Iris pigment epithelial cell (primary cell): ENCODE measurements around the gene VPREB1.
"Not testable (repeated sequence)": the region's sequence is repeated elsewhere in the genome, so short reads cannot be mapped to it uniquely, and the experiment has no call there.

ENCODE experiments used
- DNase-seq: peaks from one replicate; pipeline ENCODE4 v3.0.0-alpha.2; 2011; ENCODE audit warnings: low read depth

The VPREB1 gene, protein sequence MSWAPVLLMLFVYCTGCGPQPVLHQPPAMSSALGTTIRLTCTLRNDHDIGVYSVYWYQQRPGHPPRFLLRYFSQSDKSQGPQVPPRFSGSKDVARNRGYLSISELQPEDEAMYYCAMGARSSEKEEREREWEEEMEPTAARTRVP

DNA sequence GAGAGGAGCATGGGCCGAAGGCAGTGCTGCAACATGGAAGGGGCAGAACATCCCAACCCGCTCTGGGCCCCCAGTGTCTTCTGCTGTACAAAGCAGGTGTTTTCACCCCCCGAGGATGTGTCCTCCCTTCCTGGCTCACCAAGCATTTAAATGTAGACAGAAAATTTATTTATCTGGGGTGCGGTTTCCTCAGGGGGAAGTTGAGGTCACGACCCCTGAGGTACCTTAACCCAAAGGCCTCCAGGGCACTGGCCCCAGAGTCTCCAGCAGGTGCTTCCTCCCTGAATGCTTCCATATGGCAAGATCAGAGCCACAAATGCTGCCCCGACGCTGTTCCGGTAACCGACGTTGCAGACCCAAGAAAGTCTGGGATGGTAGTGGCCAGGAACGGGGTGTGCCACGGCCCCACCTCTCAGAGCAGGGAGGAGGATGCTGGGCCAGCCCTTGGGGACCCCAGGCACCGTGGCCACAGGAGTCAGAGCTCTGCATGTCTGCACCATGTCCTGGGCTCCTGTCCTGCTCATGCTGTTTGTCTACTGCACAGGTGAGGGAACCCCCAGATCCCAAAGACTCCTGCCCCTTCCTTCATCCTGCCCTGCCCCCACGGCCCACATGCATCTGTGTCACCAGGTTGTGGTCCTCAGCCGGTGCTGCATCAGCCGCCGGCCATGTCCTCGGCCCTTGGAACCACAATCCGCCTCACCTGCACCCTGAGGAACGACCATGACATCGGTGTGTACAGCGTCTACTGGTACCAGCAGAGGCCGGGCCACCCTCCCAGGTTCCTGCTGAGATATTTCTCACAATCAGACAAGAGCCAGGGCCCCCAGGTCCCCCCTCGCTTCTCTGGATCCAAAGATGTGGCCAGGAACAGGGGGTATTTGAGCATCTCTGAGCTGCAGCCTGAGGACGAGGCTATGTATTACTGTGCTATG, at the start of gene VPREB1:
TSS of gene VPREB1 (plus strand) at position 471 of the 935 bp plus-strand sequence. CDS start at position 499, 28 bp downstream.
- DNase-seq: no peak

- DNase-seq: no peak
These were observed 49.7 kb upstream of the VPREB1 start for GRCh38 chr22:22194931-22195264.

DNA sequence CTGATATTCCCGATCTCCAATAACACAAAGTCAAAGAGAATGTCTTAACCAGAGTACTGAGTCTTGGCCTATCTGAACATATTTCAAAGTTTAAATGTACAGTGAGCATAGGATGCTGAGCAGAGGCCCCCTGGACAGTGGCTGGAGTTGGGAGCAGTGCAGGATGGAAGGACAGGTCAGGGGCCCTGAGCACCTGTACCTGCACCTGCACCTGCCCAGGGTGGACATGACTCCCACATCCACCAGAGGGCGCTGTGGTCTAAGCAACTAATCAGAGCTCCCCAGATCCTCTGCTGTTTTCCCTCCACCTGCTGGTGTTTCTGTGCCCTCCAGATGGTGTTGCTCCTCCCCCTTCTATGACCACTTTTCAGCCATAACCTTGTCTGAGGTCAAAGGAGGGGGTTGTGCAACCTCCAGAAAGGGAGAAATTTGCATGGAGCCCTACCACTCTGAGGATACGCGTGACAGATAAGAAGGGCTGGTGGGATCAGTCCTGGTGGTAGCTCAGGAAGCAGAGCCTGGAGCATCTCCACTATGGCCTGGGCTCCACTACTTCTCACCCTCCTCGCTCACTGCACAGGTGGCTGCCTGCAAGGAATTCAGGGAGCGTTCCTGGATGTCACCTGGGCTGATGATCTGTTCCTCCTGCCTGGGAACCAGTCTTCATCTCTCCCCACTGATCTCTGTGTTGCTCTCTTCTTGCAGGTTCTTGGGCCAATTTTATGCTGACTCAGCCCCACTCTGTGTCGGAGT, 49.1 kb upstream of the VPREB1 start:
- peak; percentile 40 for DNase-seq

DNA sequence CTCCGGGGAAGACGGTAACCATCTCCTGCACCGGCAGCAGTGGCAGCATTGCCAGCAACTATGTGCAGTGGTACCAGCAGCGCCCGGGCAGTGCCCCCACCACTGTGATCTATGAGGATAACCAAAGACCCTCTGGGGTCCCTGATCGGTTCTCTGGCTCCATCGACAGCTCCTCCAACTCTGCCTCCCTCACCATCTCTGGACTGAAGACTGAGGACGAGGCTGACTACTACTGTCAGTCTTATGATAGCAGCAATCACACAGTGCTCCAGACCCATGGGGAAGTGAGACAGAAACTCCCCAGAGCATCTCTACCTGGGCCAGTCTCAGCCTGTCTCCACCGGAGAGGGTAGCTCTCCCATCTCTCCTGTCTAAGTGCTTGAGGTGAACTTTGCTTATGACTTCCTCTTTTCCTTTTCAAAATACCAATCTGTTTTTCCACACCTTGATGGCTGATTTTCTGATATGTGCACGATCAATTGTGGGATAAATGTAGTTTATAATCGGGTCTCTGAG, 48.5 kb upstream of the VPREB1 start:
- DNase-seq: no peak

- no peak for DNase-seq
These were observed 47.6 kb upstream of the VPREB1 start for GRCh38 chr22:22196833-22197477.

GRCh38 chr22:22197993-22198402, 46.6 kb upstream of the VPREB1 start:
- DNase-seq: no peak

GRCh38 chr22:22198751-22199150, 45.8 kb upstream of the VPREB1 start:
- DNase-seq: no peak

DNA sequence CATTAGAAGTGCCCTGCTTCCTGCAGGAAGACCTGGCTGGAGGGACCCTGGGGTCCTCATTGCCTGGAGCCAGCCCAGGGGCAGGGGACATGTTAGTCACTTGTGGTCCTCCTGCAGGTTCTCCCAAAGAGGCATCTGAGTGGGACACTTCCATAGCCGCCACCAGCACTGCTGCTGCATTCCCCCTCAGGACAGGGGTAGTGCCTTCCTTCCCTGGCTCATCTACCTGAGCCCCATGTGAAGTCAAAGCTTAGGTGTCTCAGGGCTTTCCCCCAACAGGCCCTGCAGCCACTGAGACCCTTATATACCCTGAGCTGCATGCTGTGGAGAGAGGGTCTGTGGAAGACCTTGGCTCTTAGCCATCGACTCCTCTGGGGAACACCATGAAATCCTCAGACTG, 45.0 kb upstream of the VPREB1 start:
- DNase-seq: no peak

DNA sequence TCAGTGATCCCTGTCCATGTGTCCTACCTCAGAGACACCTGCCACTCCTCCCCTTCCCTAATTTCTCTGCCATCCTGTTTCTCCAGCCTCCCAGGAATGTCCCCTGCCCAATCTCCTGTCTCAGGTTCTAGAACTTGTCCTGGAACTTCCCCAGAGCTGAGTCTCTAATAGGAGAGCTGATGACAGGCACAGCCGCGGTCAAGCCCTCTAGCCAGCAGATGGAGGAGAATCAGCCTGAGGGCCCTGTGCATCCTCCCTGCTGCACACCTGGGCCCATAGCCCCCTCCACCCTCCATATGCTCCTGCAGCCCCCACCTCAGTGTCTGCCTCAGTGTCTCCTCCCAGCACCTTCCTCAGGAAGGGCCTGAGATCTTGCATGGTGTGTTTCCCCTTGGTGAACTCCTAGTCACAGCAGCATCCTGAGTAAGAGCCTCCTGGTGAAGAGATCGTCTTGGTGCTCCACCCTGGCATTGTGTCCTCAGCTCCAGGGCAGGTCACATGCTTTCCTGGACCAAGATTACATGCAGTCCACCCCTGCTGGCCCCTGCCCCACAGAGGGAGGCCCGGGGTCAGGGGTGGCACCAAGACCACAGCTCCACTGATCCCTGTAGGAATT, 43.9 kb upstream of the VPREB1 start:
- no peak for DNase-seq

DNA sequence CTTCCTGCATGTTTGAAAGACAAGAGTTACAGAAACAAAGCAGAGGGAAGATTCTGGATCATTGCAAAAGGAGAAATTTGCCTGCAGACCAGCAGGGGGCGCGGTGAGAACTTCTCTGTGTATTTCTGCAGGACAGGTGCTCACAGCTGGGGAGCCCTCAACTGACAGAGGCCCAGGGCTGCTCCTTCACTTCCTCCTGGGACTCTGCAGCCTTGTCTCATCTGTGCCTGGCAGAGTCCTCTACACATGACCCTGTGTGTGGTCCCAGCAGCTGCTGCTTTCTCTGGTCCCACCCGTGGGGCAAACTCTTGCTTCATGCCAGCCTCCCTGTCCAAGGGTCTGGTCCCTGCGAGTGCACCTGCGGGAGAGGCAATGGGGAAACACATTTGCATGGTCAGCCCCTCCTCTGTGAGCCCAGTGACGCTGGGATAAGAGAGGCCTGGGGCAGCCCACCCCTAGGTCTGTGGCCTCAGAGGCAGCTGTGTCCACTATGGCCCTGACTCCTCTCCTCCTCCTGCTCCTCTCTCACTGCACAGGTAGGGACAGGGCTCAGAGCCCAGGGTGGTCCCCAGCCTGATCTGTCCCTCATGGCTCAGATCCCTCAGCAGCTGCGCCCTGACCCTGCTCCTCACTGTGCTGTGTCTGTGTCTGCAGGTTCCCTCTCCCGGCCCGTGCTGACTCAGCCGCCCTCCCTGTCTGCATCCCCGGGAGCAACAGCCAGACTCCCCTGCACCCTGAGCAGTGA, 43.2 kb upstream of the VPREB1 start:
- DNase-seq: peak; percentile 48

GRCh38 chr22:22201930-22202343, 42.6 kb upstream of the VPREB1 start:
- no peak for DNase-seq

DNA sequence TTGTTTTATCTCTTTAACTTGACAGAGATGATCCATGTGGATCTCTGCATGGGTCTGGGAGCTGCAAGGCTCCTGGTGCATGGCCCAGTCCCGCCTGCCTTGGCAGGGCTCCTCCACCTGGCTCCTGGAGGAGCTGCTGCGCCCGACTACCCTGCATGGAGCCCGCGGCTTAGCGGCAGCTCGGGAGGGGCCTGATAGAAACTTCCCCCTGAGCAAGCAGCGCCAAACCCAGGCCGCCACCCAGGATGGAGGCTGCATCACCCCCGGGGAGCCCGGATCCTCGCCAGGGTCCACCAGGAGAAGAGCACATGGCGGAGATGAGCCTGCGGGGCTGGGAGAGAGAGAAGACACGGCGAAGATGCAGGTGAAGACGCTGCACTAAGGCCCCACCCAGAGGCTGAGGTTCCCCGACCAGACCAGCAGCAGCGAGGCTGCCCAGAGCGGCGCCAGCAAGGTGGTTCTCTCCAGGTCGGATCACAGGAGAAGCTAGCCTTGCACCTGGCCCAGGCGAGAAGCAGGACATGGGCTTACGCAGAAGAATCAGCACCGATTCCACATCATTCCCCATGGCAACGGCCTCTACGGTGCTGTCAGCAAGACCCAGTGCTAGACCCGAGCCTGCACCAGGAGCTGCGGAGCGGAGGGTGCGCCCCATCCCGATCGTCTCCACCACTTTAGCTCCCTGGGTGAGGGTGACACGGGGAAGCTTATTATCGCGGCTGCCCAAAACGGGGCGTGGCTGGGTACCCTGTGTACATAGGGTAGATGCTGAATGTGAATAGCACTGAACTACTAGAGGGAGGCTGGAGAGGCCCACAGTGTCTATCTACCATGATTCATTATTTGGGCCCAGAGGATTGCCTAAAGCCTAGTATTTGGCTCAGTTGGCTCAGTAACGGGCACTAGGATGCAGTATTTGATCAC, 41.3 kb upstream of the VPREB1 start:
- DNase-seq: no peak

DNA sequence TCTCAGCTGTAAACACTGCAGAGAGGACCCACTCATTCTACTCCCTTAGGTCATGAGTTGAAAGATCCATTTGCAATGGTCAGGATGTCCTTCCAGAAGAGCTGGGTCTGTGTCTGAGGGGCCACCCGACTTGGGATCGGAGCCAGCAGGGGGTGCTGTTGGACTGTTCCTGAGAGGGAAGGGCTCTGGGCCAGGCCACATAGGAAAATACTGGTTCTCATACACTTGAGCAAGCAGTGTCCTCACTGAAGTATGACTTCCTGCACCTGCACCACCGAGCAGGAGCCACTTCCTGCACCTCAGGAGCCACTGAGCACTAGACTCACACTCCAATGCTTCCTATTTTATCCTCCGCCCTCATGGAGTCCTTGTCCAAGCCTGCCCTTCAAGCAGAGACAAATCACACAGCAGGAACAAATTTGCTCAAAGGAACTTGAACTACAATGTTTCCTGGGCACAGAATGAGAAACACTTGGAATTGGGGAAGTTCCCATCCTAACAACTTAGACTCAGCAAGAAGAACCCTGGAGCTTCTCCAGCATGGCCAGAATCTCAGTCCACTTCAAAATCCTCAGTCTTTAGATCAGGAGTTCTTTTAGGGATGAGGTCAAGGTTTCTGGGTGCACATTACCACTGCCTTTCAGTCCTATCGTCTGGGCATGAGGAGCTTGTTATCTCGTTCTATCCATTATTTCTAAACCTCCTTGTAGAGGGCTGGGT, 36.6 kb upstream of the VPREB1 start:
- peak; percentile 68 for DNase-seq

- no peak for DNase-seq
These were observed 35.9 kb upstream of the VPREB1 start for GRCh38 chr22:22208652-22209051.

GRCh38 chr22:22209080-22209640, 35.4 kb upstream of the VPREB1 start:
- DNase-seq: not testable (repeated sequence)

DNA sequence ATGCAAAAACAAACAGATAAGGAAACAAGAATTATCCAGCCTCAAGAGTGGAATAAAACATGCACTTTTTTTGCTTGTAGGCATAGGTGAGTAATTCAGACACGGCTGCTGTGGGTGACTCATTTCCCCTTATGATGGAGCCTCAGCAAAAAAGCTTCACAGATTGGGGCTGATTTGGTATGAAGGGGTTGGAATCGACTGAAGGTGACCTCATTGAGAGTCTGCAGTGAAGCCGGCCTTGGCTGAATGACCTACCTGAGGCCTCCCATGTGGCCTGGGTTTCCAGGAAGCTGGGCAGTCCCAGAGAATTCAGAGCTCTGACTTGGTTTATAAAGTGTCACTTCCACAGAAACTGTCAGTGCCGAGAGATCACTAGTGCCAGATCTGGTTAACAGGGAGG, 34.2 kb upstream of the VPREB1 start:
- peak; percentile 83 for DNase-seq

- DNase-seq: no peak
These were observed 33.4 kb upstream of the VPREB1 start for GRCh38 chr22:22210889-22211833.

DNA sequence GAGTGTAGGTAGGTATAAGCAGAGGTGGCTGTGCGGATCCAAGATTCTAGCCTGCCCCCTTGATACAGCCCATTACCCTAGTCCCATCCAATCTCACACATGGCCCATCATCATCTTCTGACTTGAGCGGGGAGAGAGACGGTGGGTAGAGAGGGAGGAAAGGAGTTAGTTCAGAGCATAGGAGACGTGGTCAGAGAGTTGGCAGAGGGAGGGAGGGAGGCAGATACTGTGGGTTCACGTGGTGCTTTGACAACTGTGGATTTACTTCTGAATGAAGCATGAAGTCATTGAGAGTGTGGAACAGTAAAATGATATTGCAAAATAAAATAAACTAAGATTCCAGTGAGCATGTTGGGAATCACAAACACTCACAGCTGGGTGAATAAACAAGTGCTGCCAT, 31.4 kb upstream of the VPREB1 start:
- no peak for DNase-seq
